Colonic mucosa (tissue), 4 donors: ENCODE results near the gene ZFYVE21. TPM values are rescaled to one million over a fixed set of nuclear protein-coding genes. Genes with fewer than 3 reads are reported as not detected.

ENCODE experiments used
- DNase-seq: peaks from one replicate; pipeline ENCODE4 v3.0.0-alpha.2; 2020
- H3K27ac ChIP-seq: fragments of 200-600 bp; one replicate; pipeline ENCODE4 v1.8.0; 2021
- H3K27me3 ChIP-seq: fragments of 200-600 bp; one replicate; pipeline ENCODE4 v1.8.0; 2021
- H3K36me3 ChIP-seq: fragments of 200-600 bp; one replicate; pipeline ENCODE4 v1.8.0; 2021
- H3K4me1 ChIP-seq: fragments of 200-600 bp; one replicate; pipeline ENCODE4 v1.8.0; 2021; ENCODE audit warnings: mild to moderate bottlenecking
- H3K4me3 ChIP-seq: fragments of 200-600 bp; one replicate; pipeline ENCODE4 v1.8.0; 2021
- H3K9ac ChIP-seq, 2 donors: one replicate each; pipeline ENCODE4 v1.7.0; 2013; ENCODE audit warnings: control low read depth in 2 of 2, low read depth in 2 of 2, low read length in 2 of 2
- H3K9me3 ChIP-seq: fragments of 200-600 bp; one replicate; pipeline ENCODE4 v1.8.0; 2021
- CTCF ChIP-seq: fragments of 200-600 bp; IDR thresholded peaks from one replicate; pipeline ENCODE4 v1.8.0; 2022; ENCODE audit warnings: antibody characterized with exemption, mild to moderate bottlenecking
- intact Hi-C: fragments of 100-400 bp; cut with DNase I; formaldehyde crosslinking; loops from one replicate; pipeline ENCODE4 v1.14.1; 2022
- total RNA-seq, 2 donors: library from RNA; stranded (reverse); fragmentation: NEBNext Ultra II Directional in 1 of 2; extraction: Animal tissue kit (Norgen Biotek cat#: 25700) in 1 of 2; gene quantifications; one replicate each; pipeline ENCODE4 v1.2.1, GENCODE V29; 2021
- donor health status: healthy.
- donor health status: DM: no; HTN: no; CAD: no.
- donor health status: DM: no; HTN: no; CAD: no.

ZFYVE21 gene
- total RNA-seq, 2 donors from 2014 or later, result 49.3 to 68.9 TPM

GRCh38 chr14:103726474-103726873, 10.9 kb downstream of the ZFYVE21 start:
- DNase-seq, result no peak
- no peaks in the 10 kb centered on the region for H3K9me3 ChIP-seq
- H3K9ac ChIP-seq, result no peak overlapping the region
- TF ChIP-seq CTCF, result no peak
- intact Hi-C loops, result no loop called here
- H3K36me3 ChIP-seq, result no peaks in the 10 kb centered on the region
- peaks cover 7% of the 10 kb centered on the region for H3K4me1 ChIP-seq
- no peak overlapping the region for H3K4me3 ChIP-seq
- no peaks in the 10 kb centered on the region for H3K27me3 ChIP-seq
- H3K27ac ChIP-seq, result no peak overlapping the region

GRCh38 chr14:103727313-103727980, 11.8 kb downstream of the ZFYVE21 start:
- TF ChIP-seq CTCF, result no peak
- Histone ChIP-seq H3K4me1 (peaks cover 7% of the 10 kb centered on the region), H3K27me3 (no peaks in the 10 kb centered on the region), H3K36me3 (peaks cover 7% of the 10 kb centered on the region), H3K9ac (no peak overlapping the region), H3K4me3 (no peak overlapping the region), H3K9me3 (no peaks in the 10 kb centered on the region), H3K27ac (no peak overlapping the region)
- peak; percentile 65 for DNase-seq
- intact Hi-C loops, result no loop called here

- no peaks in the 10 kb centered on the region for H3K9me3 ChIP-seq
- DNase-seq, result no peak
- H3K27ac ChIP-seq, result no peak overlapping the region
- H3K4me1 ChIP-seq, result peaks cover 3% of the 10 kb centered on the region
- no peak for TF ChIP-seq CTCF
- no peak overlapping the region for H3K4me3 ChIP-seq
- intact Hi-C loops, result no loop called here
- no peaks in the 10 kb centered on the region for H3K27me3 ChIP-seq
- H3K9ac ChIP-seq, result no peak overlapping the region
- peaks cover 7% of the 10 kb centered on the region for H3K36me3 ChIP-seq
Measured at GRCh38 chr14:103728141-103728540, 12.5 kb downstream of the ZFYVE21 start.

- Histone ChIP-seq H3K27me3 (no peaks in the 10 kb centered on the region), H3K36me3 (peaks cover 7% of the 10 kb centered on the region), H3K27ac (no peak overlapping the region), H3K9me3 (no peaks in the 10 kb centered on the region), H3K4me3 (no peak overlapping the region), H3K9ac (no peak overlapping the region), H3K4me1 (no peaks in the 10 kb centered on the region)
- intact Hi-C loops, result no loop called here
- TF ChIP-seq CTCF, result no peak
- DNase-seq, result no peak
Measured at GRCh38 chr14:103728721-103729120, 13.1 kb downstream of the ZFYVE21 start.

- H3K9me3 ChIP-seq, result no peaks in the 10 kb centered on the region
- no peaks in the 10 kb centered on the region for H3K4me1 ChIP-seq
- H3K36me3 ChIP-seq, result peaks cover 7% of the 10 kb centered on the region
- H3K4me3 ChIP-seq, result no peak overlapping the region
- no peak for DNase-seq
- H3K27me3 ChIP-seq, result no peaks in the 10 kb centered on the region
- no peak for TF ChIP-seq CTCF
- no peak overlapping the region for H3K27ac ChIP-seq
- intact Hi-C loops, result no loop called here
- H3K9ac ChIP-seq, result no peak overlapping the region
Measured at GRCh38 chr14:103729496-103730448, 14.2 kb downstream of the ZFYVE21 start.
